Tibial artery (tissue), 4 donors: ENCODE results near the gene UGT1A7.

ENCODE experiments used
- DNase-seq, 2 donors: peaks; one replicate each; pipeline ENCODE4 v3.0.0-alpha.2; 2019
- H3K27ac ChIP-seq, 2 donors: fragments of 200-600 bp; sonication (generic) in 1 of 2; 1 replicate in 1 of 2; 2 replicates in 1 of 2; pipeline ENCODE4 v1.5.1; 2018 to 2019; ENCODE audit warnings: mild to moderate bottlenecking in 1 of 2
- H3K27me3 ChIP-seq, 2 donors: fragments of 200-600 bp; sonication (generic) in 1 of 2; one replicate each; pipeline versions ENCODE4 v1.5.1 to v1.6.0; 2016 to 2019
- H3K36me3 ChIP-seq, 3 donors: fragments of 200-600 bp; sonication (generic) in 2 of 3; one replicate each; pipeline ENCODE4 v1.5.1; 2016 to 2019; ENCODE audit warnings: mild to moderate bottlenecking in 2 of 3
- H3K4me1 ChIP-seq, 4 donors: fragments of 200-600 bp; sonication (generic) in 2 of 4; 1 replicate in 3 of 4; 2 replicates in 1 of 4; pipeline ENCODE4 v1.5.1; 2016 to 2019
- H3K4me3 ChIP-seq, 2 donors: fragments of 200-600 bp; sonication (generic) in 1 of 2; 1 replicate in 1 of 2; 2 replicates in 1 of 2; pipeline ENCODE4 v1.5.1; 2018 to 2019; ENCODE audit warnings: mild to moderate bottlenecking in 2 of 2
- H3K9me3 ChIP-seq, 3 donors: fragments of 200-600 bp; sonication (generic) in 1 of 3; one replicate each; pipeline ENCODE4 v1.5.1; 2016 to 2019
- CTCF ChIP-seq, 2 experiments: fragments of 200-600 bp in 1 of 2; fragments of 450-650 bp in 1 of 2; IDR thresholded peaks; one replicate each; pipeline ENCODE4 v1.5.1; 2017 to 2019; ENCODE audit warnings: antibody characterized with exemption in 2 of 2, mild to moderate bottlenecking in 1 of 2, moderate library complexity in 1 of 2
- intact Hi-C: fragments of 100-400 bp; cut with DNase I; formaldehyde crosslinking; loops from one replicate; pipeline ENCODE4 v1.15.0; 2023; ENCODE audit warnings: low total_unique reads

UGT1A7 gene

GRCh38 chr2:233754872-233755611 lies 73.3 kb downstream of the UGT1A7 start:
- H3K27me3 ChIP-seq, result no peaks in the 10 kb centered on the region

GRCh38 chr2:233756429-233757081 lies 74.9 kb downstream of the UGT1A7 start:
- DNase-seq, result no peak
- intact Hi-C loops, result no loop called here
- Histone ChIP-seq H3K36me3 (no peaks in the 10 kb centered on the region), H3K9me3 (no peaks in the 10 kb centered on the region), H3K4me1 (no peaks in the 10 kb centered on the region), H3K27me3 (no peaks in the 10 kb centered on the region), H3K27ac (no peak overlapping the region), H3K4me3 (no peak overlapping the region)
- TF ChIP-seq CTCF (IDR thresholded peaks at IDR 0.05), result no peak

More at GRCh38 chr2:233754872-233755611, 73.3 kb downstream of the UGT1A7 start:
- DNase-seq, result no peak
- H3K9me3 ChIP-seq, result no peaks in the 10 kb centered on the region
- no peaks in the 10 kb centered on the region for H3K36me3 ChIP-seq
- H3K4me1 ChIP-seq, result no peaks in the 10 kb centered on the region
- no peak overlapping the region for H3K4me3 ChIP-seq
- intact Hi-C loops, result no loop called here
- H3K27ac ChIP-seq, result no peak overlapping the region
- TF ChIP-seq CTCF (IDR thresholded peaks at IDR 0.05), result no peak

- intact Hi-C loops, result no loop called here
- Histone ChIP-seq H3K27me3 (no peaks in the 10 kb centered on the region), H3K36me3 (no peaks in the 10 kb centered on the region), H3K4me3 (no peak overlapping the region), H3K9me3 (no peaks in the 10 kb centered on the region), H3K4me1 (no peaks in the 10 kb centered on the region), H3K27ac (no peak overlapping the region)
- no peak for TF ChIP-seq CTCF (IDR thresholded peaks at IDR 0.05)
- DNase-seq, result no peak
These were observed 76.4 kb downstream of the UGT1A7 start for GRCh38 chr2:233758141-233758540.

GRCh38 chr2:233758849-233759248 lies 77.1 kb downstream of the UGT1A7 start:
- Histone ChIP-seq H3K36me3 (no peaks in the 10 kb centered on the region), H3K4me3 (no peak overlapping the region), H3K27me3 (no peaks in the 10 kb centered on the region), H3K9me3 (no peaks in the 10 kb centered on the region), H3K27ac (no peak overlapping the region), H3K4me1 (no peaks in the 10 kb centered on the region)
- no peak for DNase-seq
- intact Hi-C loops, result no loop called here
- TF ChIP-seq CTCF (IDR thresholded peaks at IDR 0.05), result no peak

- Histone ChIP-seq H3K9me3 (no peaks in the 10 kb centered on the region), H3K4me3 (no peak within 1 kb of the TSS), H3K4me1 (no peaks in the 10 kb centered on the region), H3K36me3 (no peaks in the 10 kb centered on the region), H3K27me3 (no peaks in the 10 kb centered on the region), H3K27ac (no peak within 1 kb of the TSS)
- no peak for DNase-seq
- TF ChIP-seq CTCF (IDR thresholded peaks at IDR 0.05), result no peak
- intact Hi-C loops, result no loop called here
These were observed 78.3 kb downstream of the UGT1A7 start, which contains the start of gene UGT1A1 for GRCh38 chr2:233760043-233760442. UGT1A1 (plus strand) TSS chr2:233760270; CDS start chr2:233760288, 18 bp downstream.
